22Rv1 (cell line): ENCODE measurements around the gene TBC1D5.

Source experiments
- H3K27ac ChIP-seq: fragments of 450-650 bp; 2 replicates; pipeline ENCODE4 v1.5.1; 2017
- CTCF ChIP-seq: fragments of 450-650 bp; IDR thresholded peaks from 2 replicates; pipeline ENCODE4 v1.5.1; 2017; ENCODE audit warnings: mild to moderate bottlenecking
- ZFX ChIP-seq: fragments of 450-650 bp; IDR thresholded peaks from 2 replicates; pipeline ENCODE4 v1.6.1; 2017; ENCODE audit warnings: antibody characterized with exemption, borderline replicate concordance

Gene TBC1D5

GRCh38 chr3:17407576-17407975, 334.9 kb downstream of the TBC1D5 start:
- TF ChIP-seq ZFX, result no peak
- no peak for TF ChIP-seq CTCF
- H3K27ac ChIP-seq, result no peak overlapping the region

GRCh38 chr3:17404548-17404947, 337.9 kb downstream of the TBC1D5 start:
- H3K27ac ChIP-seq, result no peak overlapping the region
- no peak for TF ChIP-seq ZFX
- no peak for TF ChIP-seq CTCF

- TF ChIP-seq CTCF (no peak), ZFX (no peak)
- H3K27ac ChIP-seq, result no peak overlapping the region
These were observed 340.0 kb downstream of the TBC1D5 start for GRCh38 chr3:17402442-17402841.

GRCh38 chr3:17401912-17402311, 340.5 kb downstream of the TBC1D5 start:
- TF ChIP-seq CTCF, result no peak
- TF ChIP-seq ZFX, result no peak
- H3K27ac ChIP-seq, result no peak overlapping the region

- TF ChIP-seq ZFX, result no peak
- no peak for TF ChIP-seq CTCF
- H3K27ac ChIP-seq, result no peak overlapping the region
These were observed 342.8 kb downstream of the TBC1D5 start for GRCh38 chr3:17399586-17399985.

GRCh38 chr3:17398959-17399551, 343.4 kb downstream of the TBC1D5 start:
- H3K27ac ChIP-seq, result no peak overlapping the region
- no peak for TF ChIP-seq ZFX
- no peak for TF ChIP-seq CTCF

- TF ChIP-seq CTCF, result no peak
- TF ChIP-seq ZFX, result no peak
- H3K27ac ChIP-seq, result no peak overlapping the region
These were observed 346.4 kb downstream of the TBC1D5 start for GRCh38 chr3:17396036-17396435.
